ENCODE data around the gene MCC. TPM values are rescaled to one million over a fixed set of nuclear protein-coding genes. Genes with fewer than 3 reads are reported as not detected.

The MCC gene
- total RNA-seq, 2 experiments from 2014 or later, result 2.9 to 3.3 TPM

- no peaks in the 10 kb centered on the region for H3K9me3 Mint-ChIP-seq
- no peaks in the 10 kb centered on the region for H3K4me1 Mint-ChIP-seq
- H3K36me3 Mint-ChIP-seq (ENCODE audit: low read depth), result no peaks in the 10 kb centered on the region
- H3K27me3 Mint-ChIP-seq, result peaks cover 6% of the 10 kb centered on the region
- ChIA-PET CTCF (interaction anchor here (0.6 kb wide), 1 partner anchor 306 kb away, joined by 3 read pairs; no protein-coding TSS in a partner anchor), POLR2A (no interaction called here)
- DNase-seq, result no peak
- H3K27ac Mint-ChIP-seq, result no peak overlapping the region
- no peak overlapping the region for H3K4me3 Mint-ChIP-seq
Measured at GRCh38 chr5:113178073-113178779, 310.0 kb downstream of the MCC start.

GRCh38 chr5:113177225-113177624 lies 311.0 kb downstream of the MCC start:
- H3K27ac Mint-ChIP-seq, result no peak overlapping the region
- no peak overlapping the region for H3K4me3 Mint-ChIP-seq
- ChIA-PET CTCF (no interaction called here), POLR2A (no interaction called here)
- no peaks in the 10 kb centered on the region for H3K4me1 Mint-ChIP-seq
- H3K27me3 Mint-ChIP-seq, result peaks cover 4% of the 10 kb centered on the region
- DNase-seq, result no peak
- no peaks in the 10 kb centered on the region for H3K9me3 Mint-ChIP-seq
- H3K36me3 Mint-ChIP-seq (ENCODE audit: low read depth), result no peaks in the 10 kb centered on the region

GRCh38 chr5:113176734-113177133 lies 311.5 kb downstream of the MCC start:
- POLR2A ChIA-PET, result no interaction called here
- Mint-ChIP-seq H3K36me3 (ENCODE audit: low read depth) (no peaks in the 10 kb centered on the region), H3K27me3 (peaks cover 4% of the 10 kb centered on the region), H3K9me3 (no peaks in the 10 kb centered on the region), H3K4me1 (no peaks in the 10 kb centered on the region), H3K4me3 (no peak overlapping the region), H3K27ac (no peak overlapping the region)
- DNase-seq, result no peak
- CTCF ChIA-PET, result interaction anchor here (1.1 kb wide), 1 partner anchor 10 kb away, joined by 5 read pairs; no protein-coding TSS in a partner anchor

- Mint-ChIP-seq H3K9me3 (no peaks in the 10 kb centered on the region), H3K27me3 (peaks cover 4% of the 10 kb centered on the region), H3K4me1 (no peaks in the 10 kb centered on the region), H3K27ac (no peak overlapping the region), H3K4me3 (no peak overlapping the region), H3K36me3 (ENCODE audit: low read depth) (no peaks in the 10 kb centered on the region)
- ChIA-PET CTCF (interaction anchor here (0.7 to 1.1 kb wide), 2 partner anchors 10 to 19 kb away, joined by 3 to 5 read pairs; no protein-coding TSS in a partner anchor), POLR2A (no interaction called here)
- DNase-seq, result no peak
Measured at GRCh38 chr5:113176196-113176595, 312.1 kb downstream of the MCC start.

GRCh38 chr5:113172231-113172826 lies 315.9 kb downstream of the MCC start:
- Mint-ChIP-seq H3K9me3 (no peaks in the 10 kb centered on the region), H3K27ac (no peak overlapping the region), H3K4me1 (no peaks in the 10 kb centered on the region), H3K36me3 (ENCODE audit: low read depth) (no peaks in the 10 kb centered on the region), H3K27me3 (peaks cover 6% of the 10 kb centered on the region), H3K4me3 (no peak overlapping the region)
- DNase-seq, result no peak
- ChIA-PET POLR2A (no interaction called here), CTCF (interaction anchor here (1.2 to 1.8 kb wide), 2 partner anchors 11 to 12 kb away, joined by 5 to 7 read pairs; no protein-coding TSS in a partner anchor)

GRCh38 chr5:113171520-113171919 lies 316.7 kb downstream of the MCC start:
- peaks cover 10% of the 10 kb centered on the region for H3K27me3 Mint-ChIP-seq
- ChIA-PET CTCF (interaction anchor here (1.8 kb wide), 1 partner anchor 12 kb away, joined by 5 read pairs; no protein-coding TSS in a partner anchor), POLR2A (no interaction called here)
- H3K27ac Mint-ChIP-seq, result no peak overlapping the region
- no peak for DNase-seq
- no peaks in the 10 kb centered on the region for H3K9me3 Mint-ChIP-seq
- H3K4me3 Mint-ChIP-seq, result no peak overlapping the region
- H3K36me3 Mint-ChIP-seq (ENCODE audit: low read depth), result no peaks in the 10 kb centered on the region
- no peaks in the 10 kb centered on the region for H3K4me1 Mint-ChIP-seq

GRCh38 chr5:113170707-113171106 lies 317.5 kb downstream of the MCC start:
- DNase-seq, result no peak
- Mint-ChIP-seq H3K27ac (no peak overlapping the region), H3K9me3 (no peaks in the 10 kb centered on the region), H3K27me3 (peaks cover 12% of the 10 kb centered on the region), H3K4me1 (no peaks in the 10 kb centered on the region), H3K4me3 (no peak overlapping the region), H3K36me3 (ENCODE audit: low read depth) (no peaks in the 10 kb centered on the region)
- CTCF ChIA-PET, result interaction anchor here (0.6 to 1.8 kb wide), 2 partner anchors 11 to 980 kb away, joined by 3 to 5 read pairs; no protein-coding TSS in a partner anchor
- POLR2A ChIA-PET, result no interaction called here

- Mint-ChIP-seq H3K9me3 (no peaks in the 10 kb centered on the region), H3K4me3 (no peak overlapping the region), H3K27me3 (peaks cover 12% of the 10 kb centered on the region), H3K36me3 (ENCODE audit: low read depth) (no peaks in the 10 kb centered on the region), H3K27ac (no peak overlapping the region), H3K4me1 (no peaks in the 10 kb centered on the region)
- DNase-seq, result no peak
- POLR2A ChIA-PET, result no interaction called here
- CTCF ChIA-PET, result interaction anchor here (1.3 kb wide), 1 partner anchor 12 kb away, joined by 3 read pairs; no protein-coding TSS in a partner anchor
Measured at GRCh38 chr5:113169720-113170119, 318.5 kb downstream of the MCC start.

- H3K36me3 Mint-ChIP-seq (ENCODE audit: low read depth), result no peaks in the 10 kb centered on the region
- H3K9me3 Mint-ChIP-seq, result no peaks in the 10 kb centered on the region
- no peak for DNase-seq
- POLR2A ChIA-PET, result no interaction called here
- H3K27me3 Mint-ChIP-seq, result peaks cover 12% of the 10 kb centered on the region
- H3K4me1 Mint-ChIP-seq, result no peaks in the 10 kb centered on the region
- H3K27ac Mint-ChIP-seq, result no peak overlapping the region
- H3K4me3 Mint-ChIP-seq, result no peak overlapping the region
- CTCF ChIA-PET, result no interaction called here
Measured at GRCh38 chr5:113167985-113168384, 320.3 kb downstream of the MCC start.

GRCh38 chr5:113166852-113167366 lies 321.3 kb downstream of the MCC start:
- no peaks in the 10 kb centered on the region for H3K36me3 Mint-ChIP-seq (ENCODE audit: low read depth)
- ChIA-PET POLR2A (no interaction called here), CTCF (interaction anchor here (1.3 kb wide), 1 partner anchor 9 kb away, joined by 5 read pairs; no protein-coding TSS in a partner anchor)
- DNase-seq, result no peak
- H3K27ac Mint-ChIP-seq, result no peak overlapping the region
- no peaks in the 10 kb centered on the region for H3K9me3 Mint-ChIP-seq
- H3K27me3 Mint-ChIP-seq, result peaks cover 16% of the 10 kb centered on the region
- H3K4me3 Mint-ChIP-seq, result no peak overlapping the region
- no peaks in the 10 kb centered on the region for H3K4me1 Mint-ChIP-seq

- no peaks in the 10 kb centered on the region for H3K4me1 Mint-ChIP-seq
- no peak overlapping the region for H3K27ac Mint-ChIP-seq
- CTCF ChIA-PET, result interaction anchor here (1.3 kb wide), 1 partner anchor 10 kb away, joined by 5 read pairs; no protein-coding TSS in a partner anchor
- POLR2A ChIA-PET, result no interaction called here
- no peak overlapping the region for H3K4me3 Mint-ChIP-seq
- no peak for DNase-seq
- no peaks in the 10 kb centered on the region for H3K36me3 Mint-ChIP-seq (ENCODE audit: low read depth)
- H3K9me3 Mint-ChIP-seq, result no peaks in the 10 kb centered on the region
- H3K27me3 Mint-ChIP-seq, result peaks cover 16% of the 10 kb centered on the region
Measured at GRCh38 chr5:113166261-113166660, 322.0 kb downstream of the MCC start.

- CTCF ChIA-PET, result no interaction called here
- H3K4me1 Mint-ChIP-seq, result no peaks in the 10 kb centered on the region
- no peak overlapping the region for H3K4me3 Mint-ChIP-seq
- peaks cover 13% of the 10 kb centered on the region for H3K27me3 Mint-ChIP-seq
- no peak for DNase-seq
- POLR2A ChIA-PET, result no interaction called here
- no peaks in the 10 kb centered on the region for H3K9me3 Mint-ChIP-seq
- no peak overlapping the region for H3K27ac Mint-ChIP-seq
- H3K36me3 Mint-ChIP-seq (ENCODE audit: low read depth), result no peaks in the 10 kb centered on the region
Measured at GRCh38 chr5:113164021-113164420, 324.2 kb downstream of the MCC start.

GRCh38 chr5:113163328-113163727 lies 324.9 kb downstream of the MCC start:
- H3K27me3 Mint-ChIP-seq, result peaks cover 13% of the 10 kb centered on the region
- ChIA-PET POLR2A (no interaction called here), CTCF (no interaction called here)
- no peak for DNase-seq
- H3K27ac Mint-ChIP-seq, result no peak overlapping the region
- H3K4me1 Mint-ChIP-seq, result no peaks in the 10 kb centered on the region
- H3K9me3 Mint-ChIP-seq, result no peaks in the 10 kb centered on the region
- no peak overlapping the region for H3K4me3 Mint-ChIP-seq
- no peaks in the 10 kb centered on the region for H3K36me3 Mint-ChIP-seq (ENCODE audit: low read depth)

Data from activated CD4-positive, alpha-beta T cell treated with anti-CD3 and anti-CD28 coated beads, Interleukin-2, amount 10 ng/mL, durations not matched to agents 7 days and 5 days (primary cell).